Measurements from ENCODE around the gene ARNT2.
"Not testable (repeated sequence)": the region's sequence is repeated elsewhere in the genome, so short reads cannot be mapped to it uniquely, and the experiment has no call there.

The ARNT2 gene

DNA sequence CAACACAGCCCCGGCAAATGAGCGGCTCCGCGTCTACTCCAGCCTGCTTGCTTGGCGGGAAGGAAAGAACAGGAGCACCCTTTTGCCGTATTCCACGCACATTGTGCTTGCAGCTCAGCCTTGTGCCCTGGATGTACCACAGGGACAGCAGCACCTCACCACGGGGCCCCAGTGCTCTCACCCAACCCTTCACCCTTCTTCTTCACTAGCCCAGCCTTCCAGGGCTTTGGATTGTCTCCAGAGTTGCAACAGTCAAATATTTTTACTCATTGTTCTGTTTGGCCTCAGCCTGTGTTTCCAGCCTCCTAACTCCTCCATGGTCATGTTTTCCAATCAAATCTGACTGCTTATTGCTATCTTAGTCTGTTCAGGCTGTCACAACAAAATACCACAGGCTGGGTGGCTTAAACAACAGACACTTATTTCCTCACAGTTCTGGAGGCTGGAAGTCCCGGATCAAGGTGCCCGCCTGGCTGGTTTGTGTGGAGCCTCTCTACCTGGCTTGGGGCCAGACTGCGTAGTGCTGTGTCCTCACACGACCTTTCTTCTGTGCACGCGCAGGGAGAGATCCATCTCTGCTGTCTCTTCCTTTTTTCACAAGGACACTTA lies 211.7 kb downstream of the ARNT2 start:
- DNase-seq (ENCODE audit: low read depth in 3 of 3) = no peak

DNA sequence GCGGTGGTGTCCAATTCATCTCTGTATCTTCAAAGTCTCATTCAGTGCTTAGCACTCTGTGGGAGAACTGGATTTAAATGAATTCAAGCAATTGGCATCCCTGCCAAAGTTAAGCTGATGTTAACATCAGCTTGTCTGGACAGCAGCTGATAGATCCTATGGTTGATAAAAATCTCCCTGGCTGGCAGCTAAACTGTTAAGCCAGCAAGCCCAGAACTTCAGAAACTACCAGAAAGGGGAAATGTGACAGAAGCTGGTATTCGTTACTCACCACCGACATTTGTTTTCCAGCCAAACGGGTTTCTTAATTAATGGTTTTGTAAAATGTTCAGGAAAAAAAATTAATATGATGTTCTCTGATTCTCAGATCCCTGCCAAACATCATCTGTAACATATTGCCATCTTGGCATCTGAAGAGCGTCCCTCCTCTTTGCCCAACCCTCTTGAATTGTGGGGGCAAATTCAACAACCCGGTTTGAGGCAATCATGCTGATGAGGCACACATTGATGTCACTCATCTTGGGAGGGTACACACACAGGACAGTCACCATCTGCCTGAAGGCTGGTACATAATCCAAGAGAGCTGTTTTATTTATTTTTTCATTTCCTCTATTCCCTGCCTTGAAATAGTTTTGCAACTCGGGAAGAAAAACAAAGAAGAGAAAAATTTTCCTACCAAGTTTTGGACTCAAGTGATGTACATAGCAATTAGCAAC lies 214.7 kb downstream of the ARNT2 start:
- no peak for DNase-seq (ENCODE audit: low read depth in 3 of 3)

DNA sequence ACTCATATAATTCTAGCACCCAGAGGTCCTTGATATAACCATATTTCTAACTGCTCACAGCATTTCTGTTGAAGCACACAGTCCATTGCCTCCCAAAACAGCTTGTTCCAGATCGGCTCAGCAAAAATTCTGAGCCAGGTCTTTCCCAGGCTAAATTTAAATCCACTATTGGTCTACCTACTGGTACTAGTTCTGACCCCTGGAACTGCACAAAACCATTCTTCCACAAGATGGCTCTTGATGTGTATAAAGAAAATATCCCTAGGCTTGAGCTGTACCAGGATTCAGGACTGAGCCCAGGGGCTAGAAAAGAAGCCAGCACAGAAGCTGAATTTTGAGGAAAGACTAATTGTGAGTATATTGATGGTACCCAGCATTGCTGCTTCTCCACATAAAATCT lies 215.5 kb downstream of the ARNT2 start:
- no peak for DNase-seq (ENCODE audit: low read depth in 3 of 3)

DNA sequence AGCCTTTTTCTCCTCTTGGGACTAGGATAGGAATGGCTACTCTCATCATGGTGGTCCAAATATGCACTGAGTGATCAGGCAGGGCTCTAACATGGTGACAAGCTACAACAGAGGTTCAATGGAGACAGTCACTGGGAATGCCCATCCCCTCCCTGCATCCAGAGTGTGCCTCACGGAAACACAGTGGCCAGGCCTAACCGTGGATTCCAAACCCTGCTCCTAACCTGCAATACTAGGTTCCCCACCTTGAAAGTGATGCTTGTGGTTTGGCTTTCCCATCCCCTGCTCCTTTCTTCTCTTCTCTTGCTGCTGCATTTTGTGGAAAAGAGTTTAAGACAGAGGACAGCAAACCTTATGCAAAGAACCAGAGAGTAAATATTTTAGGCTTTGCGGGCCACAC lies 216.0 kb downstream of the ARNT2 start:
- DNase-seq (ENCODE audit: low read depth in 3 of 3) = no peak

DNA sequence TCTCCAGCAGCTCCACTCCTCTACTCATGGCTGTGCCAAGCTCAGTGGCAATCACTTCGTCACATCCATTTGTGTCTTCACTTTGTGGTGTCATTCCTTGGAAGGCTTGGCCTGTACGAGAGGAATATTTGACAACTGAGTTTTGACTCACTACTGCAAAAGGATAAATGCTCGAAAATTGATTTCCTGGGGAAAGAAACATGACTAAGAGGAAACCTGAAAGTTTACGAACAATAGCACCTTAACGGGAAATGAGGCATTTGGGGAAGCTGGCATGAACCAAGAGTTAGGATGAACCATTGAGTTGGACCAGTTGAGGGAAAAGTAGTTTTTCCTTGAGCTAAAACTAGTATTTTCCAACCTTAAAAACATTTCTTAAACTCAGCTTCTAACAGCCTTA lies 216.7 kb downstream of the ARNT2 start:
- DNase-seq (ENCODE audit: low read depth in 3 of 3) = no peak

DNA sequence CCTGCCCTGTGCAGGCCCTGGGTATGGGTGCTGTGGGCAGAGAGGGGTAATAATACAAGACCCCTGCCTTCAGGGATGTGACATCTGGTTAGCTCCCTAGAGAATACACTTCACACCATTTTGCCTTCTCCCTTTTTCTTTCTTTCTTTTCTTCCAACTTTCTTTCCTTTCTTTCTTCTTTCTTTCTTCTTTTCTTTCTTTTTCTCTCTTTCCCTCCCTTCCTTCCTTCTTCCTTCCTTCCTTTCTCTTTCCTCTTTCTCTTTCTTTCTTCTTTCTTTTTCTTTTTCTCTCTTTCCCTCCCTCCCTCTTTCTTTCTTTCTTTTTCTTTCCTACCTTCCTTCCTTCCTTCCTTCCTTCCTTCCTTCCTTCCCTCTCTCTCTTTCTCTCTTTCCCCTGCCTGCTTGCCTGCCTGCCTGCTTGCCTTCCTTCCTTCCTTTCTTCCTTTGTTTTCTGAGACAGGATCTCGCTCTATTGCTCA lies 222.5 kb downstream of the ARNT2 start:
- DNase-seq (ENCODE audit: low read depth in 3 of 3) = no peak

DNA sequence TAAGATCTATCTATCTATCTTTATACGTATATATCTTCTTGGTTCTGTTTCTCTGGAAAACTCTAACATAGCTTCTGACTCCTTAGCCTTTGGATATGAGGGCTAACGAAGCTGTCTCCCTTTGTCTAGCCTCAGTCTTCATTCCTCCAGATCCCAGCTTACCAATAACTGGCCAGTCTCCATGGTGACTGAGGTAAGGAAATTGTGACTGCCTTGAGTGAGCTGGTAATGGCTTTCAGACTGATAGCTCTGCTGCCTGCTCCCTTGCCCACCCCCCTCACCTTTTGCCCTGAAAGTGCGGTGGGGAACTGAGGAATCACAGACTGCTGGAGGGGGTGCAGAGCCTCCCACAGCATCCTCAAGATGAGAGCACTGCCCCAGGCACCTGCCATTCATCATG lies 225.2 kb downstream of the ARNT2 start:
- DNase-seq (ENCODE audit: low read depth in 3 of 3) = no peak

DNA sequence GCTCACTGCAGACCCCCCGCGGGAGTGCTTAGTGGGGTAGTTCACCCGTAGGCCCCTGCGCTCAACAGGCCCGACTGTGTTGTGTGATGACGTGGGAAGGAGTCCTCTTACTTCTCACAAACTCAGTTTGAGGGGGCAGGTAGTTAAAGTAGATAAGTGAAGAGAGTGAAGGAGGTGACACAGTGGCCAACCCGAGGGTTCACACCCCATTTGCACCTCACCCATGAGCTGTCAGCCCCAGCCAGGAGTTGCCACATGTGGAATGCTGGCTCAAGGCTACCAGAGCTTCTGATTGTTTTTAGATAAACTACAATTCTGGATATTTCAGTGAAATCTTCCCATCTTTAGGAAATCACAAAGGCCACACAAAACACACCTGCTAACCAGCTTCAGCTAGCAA lies 226.8 kb downstream of the ARNT2 start:
- no peak for DNase-seq (ENCODE audit: low read depth in 3 of 3)

DNA sequence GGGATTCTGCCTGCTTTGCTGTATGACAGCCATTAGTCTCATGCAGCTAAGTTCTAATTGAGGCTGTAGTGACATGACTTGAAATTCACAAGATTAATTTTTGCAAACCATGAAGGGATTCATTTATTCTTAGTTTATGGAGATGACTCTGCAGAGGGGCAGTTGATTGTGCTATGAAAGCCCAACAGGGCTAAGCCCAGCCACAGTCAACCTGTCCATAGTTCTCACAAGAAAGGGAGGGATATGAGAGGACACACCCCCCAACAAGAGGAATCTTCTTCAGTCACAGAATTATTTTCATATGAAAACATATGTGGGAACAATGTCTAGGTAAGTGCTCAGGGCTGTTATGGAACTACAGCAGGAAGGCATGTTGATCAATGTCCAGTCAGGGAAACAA lies 229.0 kb downstream of the ARNT2 start:
- DNase-seq (ENCODE audit: low read depth in 3 of 3) = no peak

DNA sequence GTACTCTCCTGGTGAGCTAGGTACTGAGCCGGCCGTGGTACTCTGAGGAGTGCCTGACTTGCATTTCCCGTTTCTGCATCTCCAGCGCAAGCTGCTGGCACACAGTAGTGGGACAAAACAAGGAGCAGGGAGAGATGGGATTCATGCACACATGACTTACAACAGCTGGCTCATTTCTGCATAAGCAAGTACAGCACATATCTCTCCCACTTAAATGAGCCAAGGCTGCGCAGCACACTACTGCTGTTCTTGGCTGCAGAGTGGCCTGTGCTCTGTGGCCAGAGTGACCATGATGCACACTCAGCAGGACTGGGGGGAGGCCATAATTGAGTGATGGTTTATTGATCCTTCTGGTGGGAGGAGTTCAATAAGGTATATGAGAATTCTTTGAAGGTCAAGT lies 231.8 kb downstream of the ARNT2 start:
- DNase-seq (ENCODE audit: low read depth in 3 of 3) = no peak

DNA sequence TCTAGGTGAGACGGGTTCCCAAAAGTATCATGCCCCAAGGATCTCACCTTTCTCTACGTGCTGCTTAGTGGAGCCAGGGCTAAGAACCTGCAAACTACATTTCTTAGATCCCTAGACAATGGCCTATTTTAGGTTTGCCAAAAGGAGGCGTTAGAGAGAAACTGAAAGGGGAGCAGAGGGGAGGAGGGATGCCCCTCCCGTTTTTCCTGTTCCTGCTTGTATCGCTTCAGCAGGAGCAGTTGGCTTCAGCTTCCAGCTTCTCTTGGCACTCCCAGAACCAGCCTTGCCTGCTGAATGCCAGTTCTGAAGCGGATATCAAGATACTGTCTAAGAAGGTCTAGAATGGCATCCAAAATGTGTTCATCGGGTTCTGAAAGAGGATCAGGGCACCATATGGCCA lies 232.5 kb downstream of the ARNT2 start:
- DNase-seq (ENCODE audit: low read depth in 3 of 3) = no peak

DNA sequence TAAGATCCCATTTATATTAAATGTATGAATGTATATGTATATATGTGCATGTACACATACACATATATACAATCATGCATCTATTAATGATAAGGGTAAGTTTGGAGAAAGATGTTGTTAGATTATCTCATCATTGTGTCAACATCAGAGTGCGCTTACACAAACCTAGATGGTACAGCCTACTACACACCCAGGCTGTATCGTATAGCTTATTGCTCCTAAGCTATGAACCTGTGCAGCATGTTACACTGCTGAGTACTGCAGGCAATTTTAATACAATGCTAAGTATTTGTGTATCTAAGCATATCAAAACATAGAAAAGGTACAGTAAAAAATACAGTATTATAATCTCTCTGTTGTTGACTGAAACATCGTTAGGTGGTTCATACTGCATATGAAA lies 233.6 kb downstream of the ARNT2 start:
- no peak for DNase-seq (ENCODE audit: low read depth in 3 of 3)

DNA sequence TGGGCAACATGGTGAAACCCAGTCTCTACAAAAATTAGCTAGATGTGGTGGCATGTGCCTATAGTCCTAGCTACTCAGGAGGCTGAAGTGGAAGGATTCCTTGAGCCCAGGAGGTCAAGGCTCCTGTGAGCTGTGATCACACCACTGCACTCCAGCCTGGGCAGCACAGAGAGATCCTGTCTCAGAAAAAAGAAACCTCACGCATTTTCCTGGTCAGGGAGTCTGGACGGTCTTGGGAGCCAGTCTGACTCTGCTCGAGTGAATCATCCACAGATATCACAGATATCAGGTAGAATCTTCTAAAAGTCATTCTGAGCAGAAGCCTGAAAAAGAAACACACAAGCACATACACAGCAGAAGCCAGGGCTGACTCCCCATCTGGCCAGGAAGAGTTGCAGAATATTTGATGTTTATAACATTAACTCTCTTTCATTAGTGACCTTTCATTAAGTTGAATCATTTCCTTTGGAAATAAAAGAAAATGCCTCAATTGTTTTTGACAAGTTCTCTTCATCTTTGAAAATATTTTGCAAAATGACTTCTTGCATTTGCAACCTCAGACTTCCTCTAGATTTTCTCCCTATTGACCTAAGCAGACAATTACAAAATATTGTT lies 234.5 kb downstream of the ARNT2 start:
- no peak for DNase-seq (ENCODE audit: low read depth in 3 of 3)

DNA sequence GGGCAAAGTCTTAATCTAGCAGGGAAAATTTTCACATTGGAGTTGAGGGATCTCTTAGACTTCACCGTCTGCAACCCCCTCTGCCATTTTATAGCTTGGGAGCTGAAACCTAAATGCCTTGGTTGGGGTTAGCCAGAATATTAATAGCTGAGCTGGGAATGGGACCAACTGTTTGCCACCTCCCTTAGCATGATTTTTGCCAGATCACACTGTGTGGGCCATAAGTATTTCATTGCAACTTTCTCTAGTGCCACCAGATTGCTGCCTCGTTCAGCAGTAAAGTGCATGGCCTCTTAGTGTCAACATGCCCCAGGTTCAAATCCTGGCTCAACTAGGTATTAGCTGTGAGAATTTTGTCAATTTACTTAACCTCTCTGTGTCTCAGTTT lies 235.0 kb downstream of the ARNT2 start:
- no peak for DNase-seq (ENCODE audit: low read depth in 3 of 3)

DNA sequence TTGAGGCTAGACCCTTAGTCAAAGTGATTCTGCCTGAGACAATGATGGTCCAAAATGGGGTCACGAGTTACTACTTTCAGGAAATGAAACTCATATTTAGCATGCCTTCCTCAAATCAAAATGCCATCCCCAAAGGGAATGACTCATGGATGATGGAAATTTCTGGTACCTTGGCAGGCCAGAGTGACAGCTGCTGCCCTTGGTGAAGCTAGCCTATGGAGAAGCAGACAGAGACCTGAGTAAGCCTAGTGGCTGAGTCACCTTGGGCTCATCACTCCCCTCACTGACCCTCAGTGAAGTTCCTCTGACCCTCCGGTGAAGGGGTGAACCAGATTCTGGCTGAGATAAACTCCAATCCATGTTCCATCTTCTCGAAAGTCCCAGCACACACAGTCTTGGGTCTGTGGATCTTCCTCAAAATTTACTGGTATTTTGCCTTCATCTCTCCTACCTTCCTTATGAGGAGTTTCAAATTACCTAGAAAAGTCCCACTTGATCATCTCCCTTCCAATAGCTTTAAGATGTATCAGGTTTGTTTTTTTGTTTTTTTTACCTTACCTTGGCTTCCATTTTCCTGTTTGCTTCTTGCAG lies 236.4 kb downstream of the ARNT2 start:
- DNase-seq (ENCODE audit: low read depth in 3 of 3) = no peak

DNA sequence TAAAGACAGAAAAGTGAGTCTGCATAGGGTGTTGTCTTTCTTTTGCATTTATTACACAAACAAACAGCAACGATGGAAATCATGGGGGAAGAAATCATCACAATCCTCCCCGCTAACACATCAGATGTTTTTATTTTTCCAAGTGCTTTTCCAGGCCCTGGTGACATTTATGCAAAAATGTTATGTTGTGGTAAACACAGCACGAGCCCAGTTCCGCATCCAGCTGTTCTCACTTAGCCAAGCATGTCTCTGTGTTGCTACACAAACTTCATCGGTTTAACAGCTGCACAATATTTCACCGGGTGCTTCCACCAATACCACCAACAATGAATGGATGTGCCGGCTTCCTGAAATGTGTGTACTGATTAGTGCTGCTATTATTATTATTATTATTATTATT lies 237.2 kb downstream of the ARNT2 start:
- no peak for DNase-seq (ENCODE audit: low read depth in 3 of 3)

DNA sequence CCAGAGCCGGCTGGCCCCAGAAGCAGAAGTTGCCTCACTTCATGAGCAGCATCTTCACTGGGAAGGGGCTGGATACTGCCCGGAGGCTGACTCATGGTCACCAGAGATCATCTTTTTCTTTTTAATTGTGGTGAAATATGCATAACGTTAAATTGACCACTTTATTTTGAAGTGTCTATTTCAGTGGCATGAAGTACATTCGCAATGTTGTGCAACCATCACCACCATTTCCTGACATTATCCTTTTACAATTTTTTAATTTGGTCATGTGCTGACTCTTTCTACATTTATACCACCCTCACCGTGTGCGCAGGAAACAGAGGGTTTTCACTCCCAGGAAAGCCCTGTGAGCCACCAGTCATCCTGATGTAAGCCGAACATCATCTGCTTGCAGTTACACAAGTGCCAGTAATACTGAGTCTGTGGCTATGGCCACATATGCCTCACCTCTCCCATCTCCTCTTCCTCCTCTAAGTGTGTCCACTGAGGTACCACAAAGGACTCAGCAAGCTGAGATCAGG lies 239.3 kb downstream of the ARNT2 start:
- no peak for DNase-seq (ENCODE audit: low read depth in 3 of 3)

DNA sequence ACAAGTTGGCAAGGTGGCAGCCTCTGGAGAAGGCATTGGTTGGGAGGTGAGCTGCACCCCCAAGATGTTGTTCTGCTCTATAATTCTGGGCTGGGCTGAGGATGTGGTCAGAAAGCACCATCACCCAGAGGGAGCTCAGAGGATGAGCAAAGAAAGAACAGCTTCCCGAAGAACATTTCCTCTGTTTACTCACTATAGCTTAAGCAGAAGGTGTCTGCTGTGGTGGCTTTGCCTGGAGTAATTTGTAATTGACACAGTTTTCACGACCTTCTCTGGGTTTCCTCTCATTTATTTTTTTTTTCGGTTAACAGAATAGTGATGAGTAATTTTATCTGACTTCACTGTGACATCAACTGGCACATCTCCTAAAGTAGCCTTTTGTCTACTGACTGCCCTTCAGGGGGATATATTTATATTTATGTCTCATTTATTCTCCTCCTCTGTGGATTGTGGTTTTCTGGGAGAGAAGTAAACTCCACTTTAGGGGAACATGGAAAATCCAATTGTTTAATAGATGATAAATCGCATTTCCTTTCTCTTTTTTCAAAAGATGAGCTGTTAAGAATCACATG lies 241.4 kb downstream of the ARNT2 start:
- DNase-seq (ENCODE audit: low read depth in 3 of 3) = no peak

DNA sequence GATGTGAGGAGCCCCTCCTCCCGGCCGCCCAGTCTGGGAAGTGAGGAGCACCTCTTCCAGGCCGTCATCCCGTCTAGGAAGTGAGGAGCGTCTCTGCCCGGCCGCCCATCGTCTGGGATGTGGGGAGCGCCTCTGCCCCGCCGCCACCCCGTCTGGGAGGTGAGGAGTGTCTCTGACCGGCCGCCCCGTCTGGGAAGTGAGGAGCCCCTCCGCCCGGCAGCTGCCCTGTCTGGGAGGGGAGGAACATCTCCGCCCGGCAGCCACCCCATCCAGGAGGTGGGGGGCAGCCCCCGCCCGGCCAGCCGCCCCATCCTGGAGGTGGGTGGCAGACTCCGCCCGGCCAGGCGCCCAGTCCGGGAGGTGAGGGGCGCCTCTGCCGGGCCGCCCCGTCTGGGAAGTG lies 243.2 kb downstream of the ARNT2 start:
- DNase-seq (ENCODE audit: low read depth in 3 of 3) = not testable (repeated sequence)
